ENCODE data around the gene MPHOSPH6. TPM values are rescaled to one million over a fixed set of nuclear protein-coding genes. Genes with fewer than 3 reads are reported as not detected.
A peak's percentile ranks its signal among the peaks of the same experiment; 100 is the strongest.

MPHOSPH6 gene
- total and polyA plus RNA-seq, 2 of the 13 experiments (the other 11 are each of a cell fraction or from before 2014, with no cell fraction given) = 28.4 to 76.4 TPM

DNA sequence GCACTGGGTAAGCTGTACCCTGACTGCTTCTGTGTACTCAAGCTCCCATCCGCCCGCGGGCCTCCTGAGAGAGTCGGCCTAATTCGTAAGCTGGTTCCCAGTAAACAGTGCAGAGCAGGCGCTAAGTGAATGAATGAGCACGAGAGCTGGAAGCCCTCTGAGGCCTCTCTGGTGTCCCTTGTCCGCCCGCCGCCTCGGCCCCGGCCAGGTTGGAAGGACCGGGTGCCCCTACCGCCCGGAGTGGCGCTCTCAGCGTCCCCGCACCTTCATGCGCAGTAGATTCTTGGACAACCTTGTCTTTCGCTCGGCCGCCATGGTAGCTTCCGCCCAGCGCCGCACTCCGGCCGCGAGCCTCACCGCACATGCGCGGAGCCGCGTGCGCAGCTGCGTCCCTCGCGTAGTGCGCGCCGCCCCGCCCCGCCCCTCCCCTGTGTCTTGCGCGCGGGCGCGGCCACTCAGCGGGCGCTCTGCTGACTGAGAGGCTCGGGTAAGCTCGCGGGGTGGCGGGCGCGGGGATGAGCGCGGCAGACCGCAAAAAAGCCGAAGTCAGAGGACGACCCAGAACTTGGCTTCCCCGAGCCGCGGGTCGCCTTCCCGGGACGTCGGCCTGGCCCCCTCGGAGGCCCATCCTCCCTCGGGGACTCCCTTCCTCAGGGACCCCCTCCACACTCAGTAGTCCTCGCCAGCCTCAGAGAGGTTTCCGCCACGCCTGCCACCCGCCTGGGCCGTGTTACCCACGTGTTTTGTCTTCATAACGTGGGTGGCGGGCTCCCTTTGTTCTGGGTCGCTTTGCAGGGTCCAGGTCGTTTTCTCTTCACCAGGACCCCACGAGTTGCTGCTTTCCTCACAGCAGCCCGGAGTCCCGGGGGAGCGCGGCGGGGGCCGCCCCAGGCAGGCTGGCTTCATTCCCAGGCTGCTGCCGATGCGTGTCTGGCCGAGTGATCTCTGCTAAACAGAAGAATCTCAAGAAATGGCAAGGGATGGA lies at the start of gene MPHOSPH6 (continued):
- TF ChIP-seq CREM (IDR thresholded peaks at IDR 0.05) (no peak), CREM (CRISPR knock-in tag; IDR thresholded peaks at IDR 0.05) (no peak), NFE2 (CRISPR knock-in tag; IDR thresholded peaks at IDR 0.05) (no peak), SMARCE1 (IDR thresholded peaks at IDR 0.05; ENCODE audit: borderline replicate concordance) (no peak), PCBP2 (optimal IDR thresholded peaks at IDR 0.05; ENCODE audit: low read depth, low read length, poor library complexity, severe bottlenecking) (no peak), STAG1 (CRISPR knock-in tag; IDR thresholded peaks at IDR 0.05) (peak; percentile 4; the same call in 1 of the 2 replicates), ZNF788 (CRISPR knock-in tag; IDR thresholded peaks at IDR 0.05; ENCODE audit: borderline replicate concordance) (peak; percentile 85), KAT2B (IDR thresholded peaks at IDR 0.05; ENCODE audit: borderline replicate concordance, low read depth, low read length) (no peak), NKX3-1 (CRISPR knock-in tag; IDR thresholded peaks at IDR 0.05) (peak; percentile 81; the same call in 1 of the 2 replicates), TCF7L2 (IDR thresholded peaks at IDR 0.05; ENCODE audit: low read depth, low read length) (no peak)
- TF ChIP-seq, protein P1, sequence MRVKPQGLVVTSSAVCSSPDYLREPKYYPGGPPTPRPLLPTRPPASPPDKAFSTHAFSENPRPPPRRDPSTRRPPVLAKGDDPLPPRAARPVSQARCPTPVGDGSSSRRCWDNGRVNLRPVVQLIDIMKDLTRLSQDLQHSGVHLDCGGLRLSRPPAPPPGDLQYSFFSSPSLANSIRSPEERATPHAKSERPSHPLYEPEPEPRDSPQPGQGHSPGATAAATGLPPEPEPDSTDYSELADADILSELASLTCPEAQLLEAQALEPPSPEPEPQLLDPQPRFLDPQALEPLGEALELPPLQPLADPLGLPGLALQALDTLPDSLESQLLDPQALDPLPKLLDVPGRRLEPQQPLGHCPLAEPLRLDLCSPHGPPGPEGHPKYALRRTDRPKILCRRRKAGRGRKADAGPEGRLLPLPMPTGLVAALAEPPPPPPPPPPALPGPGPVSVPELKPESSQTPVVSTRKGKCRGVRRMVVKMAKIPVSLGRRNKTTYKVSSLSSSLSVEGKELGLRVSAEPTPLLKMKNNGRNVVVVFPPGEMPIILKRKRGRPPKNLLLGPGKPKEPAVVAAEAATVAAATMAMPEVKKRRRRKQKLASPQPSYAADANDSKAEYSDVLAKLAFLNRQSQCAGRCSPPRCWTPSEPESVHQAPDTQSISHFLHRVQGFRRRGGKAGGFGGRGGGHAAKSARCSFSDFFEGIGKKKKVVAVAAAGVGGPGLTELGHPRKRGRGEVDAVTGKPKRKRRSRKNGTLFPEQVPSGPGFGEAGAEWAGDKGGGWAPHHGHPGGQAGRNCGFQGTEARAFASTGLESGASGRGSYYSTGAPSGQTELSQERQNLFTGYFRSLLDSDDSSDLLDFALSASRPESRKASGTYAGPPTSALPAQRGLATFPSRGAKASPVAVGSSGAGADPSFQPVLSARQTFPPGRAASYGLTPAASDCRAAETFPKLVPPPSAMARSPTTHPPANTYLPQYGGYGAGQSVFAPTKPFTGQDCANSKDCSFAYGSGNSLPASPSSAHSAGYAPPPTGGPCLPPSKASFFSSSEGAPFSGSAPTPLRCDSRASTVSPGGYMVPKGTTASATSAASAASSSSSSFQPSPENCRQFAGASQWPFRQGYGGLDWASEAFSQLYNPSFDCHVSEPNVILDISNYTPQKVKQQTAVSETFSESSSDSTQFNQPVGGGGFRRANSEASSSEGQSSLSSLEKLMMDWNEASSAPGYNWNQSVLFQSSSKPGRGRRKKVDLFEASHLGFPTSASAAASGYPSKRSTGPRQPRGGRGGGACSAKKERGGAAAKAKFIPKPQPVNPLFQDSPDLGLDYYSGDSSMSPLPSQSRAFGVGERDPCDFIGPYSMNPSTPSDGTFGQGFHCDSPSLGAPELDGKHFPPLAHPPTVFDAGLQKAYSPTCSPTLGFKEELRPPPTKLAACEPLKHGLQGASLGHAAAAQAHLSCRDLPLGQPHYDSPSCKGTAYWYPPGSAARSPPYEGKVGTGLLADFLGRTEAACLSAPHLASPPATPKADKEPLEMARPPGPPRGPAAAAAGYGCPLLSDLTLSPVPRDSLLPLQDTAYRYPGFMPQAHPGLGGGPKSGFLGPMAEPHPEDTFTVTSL (CRISPR knock-in tag; IDR thresholded peaks at IDR 0.05; ENCODE audit: borderline replicate concordance) = peak; percentile 85
- TF ChIP-seq, protein P2, sequence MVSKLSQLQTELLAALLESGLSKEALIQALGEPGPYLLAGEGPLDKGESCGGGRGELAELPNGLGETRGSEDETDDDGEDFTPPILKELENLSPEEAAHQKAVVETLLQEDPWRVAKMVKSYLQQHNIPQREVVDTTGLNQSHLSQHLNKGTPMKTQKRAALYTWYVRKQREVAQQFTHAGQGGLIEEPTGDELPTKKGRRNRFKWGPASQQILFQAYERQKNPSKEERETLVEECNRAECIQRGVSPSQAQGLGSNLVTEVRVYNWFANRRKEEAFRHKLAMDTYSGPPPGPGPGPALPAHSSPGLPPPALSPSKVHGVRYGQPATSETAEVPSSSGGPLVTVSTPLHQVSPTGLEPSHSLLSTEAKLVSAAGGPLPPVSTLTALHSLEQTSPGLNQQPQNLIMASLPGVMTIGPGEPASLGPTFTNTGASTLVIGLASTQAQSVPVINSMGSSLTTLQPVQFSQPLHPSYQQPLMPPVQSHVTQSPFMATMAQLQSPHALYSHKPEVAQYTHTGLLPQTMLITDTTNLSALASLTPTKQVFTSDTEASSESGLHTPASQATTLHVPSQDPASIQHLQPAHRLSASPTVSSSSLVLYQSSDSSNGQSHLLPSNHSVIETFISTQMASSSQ (IDR thresholded peaks at IDR 0.05; ENCODE audit: low read depth) = no peak
- TF ChIP-seq, protein P2 (CRISPR knock-in tag; IDR thresholded peaks at IDR 0.05; ENCODE audit: borderline replicate concordance) = peak; percentile 87
- TF ChIP-seq, protein P3, sequence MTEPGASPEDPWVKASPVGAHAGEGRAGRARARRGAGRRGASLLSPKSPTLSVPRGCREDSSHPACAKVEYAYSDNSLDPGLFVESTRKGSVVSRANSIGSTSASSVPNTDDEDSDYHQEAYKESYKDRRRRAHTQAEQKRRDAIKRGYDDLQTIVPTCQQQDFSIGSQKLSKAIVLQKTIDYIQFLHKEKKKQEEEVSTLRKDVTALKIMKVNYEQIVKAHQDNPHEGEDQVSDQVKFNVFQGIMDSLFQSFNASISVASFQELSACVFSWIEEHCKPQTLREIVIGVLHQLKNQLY (CRISPR knock-in tag; IDR thresholded peaks at IDR 0.05) = no peak
- TF ChIP-seq, protein P4, sequence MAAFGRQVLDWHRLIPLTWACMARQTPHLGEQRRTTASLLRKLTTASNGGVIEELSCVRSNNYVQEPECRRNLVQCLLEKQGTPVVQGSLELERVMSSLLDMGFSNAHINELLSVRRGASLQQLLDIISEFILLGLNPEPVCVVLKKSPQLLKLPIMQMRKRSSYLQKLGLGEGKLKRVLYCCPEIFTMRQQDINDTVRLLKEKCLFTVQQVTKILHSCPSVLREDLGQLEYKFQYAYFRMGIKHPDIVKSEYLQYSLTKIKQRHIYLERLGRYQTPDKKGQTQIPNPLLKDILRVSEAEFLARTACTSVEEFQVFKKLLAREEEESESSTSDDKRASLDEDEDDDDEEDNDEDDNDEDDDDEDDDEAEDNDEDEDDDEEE (CRISPR knock-in tag; IDR thresholded peaks at IDR 0.05) = peak; percentile 60; the same call in 1 of the 2 replicates
- TF ChIP-seq, protein P5, sequence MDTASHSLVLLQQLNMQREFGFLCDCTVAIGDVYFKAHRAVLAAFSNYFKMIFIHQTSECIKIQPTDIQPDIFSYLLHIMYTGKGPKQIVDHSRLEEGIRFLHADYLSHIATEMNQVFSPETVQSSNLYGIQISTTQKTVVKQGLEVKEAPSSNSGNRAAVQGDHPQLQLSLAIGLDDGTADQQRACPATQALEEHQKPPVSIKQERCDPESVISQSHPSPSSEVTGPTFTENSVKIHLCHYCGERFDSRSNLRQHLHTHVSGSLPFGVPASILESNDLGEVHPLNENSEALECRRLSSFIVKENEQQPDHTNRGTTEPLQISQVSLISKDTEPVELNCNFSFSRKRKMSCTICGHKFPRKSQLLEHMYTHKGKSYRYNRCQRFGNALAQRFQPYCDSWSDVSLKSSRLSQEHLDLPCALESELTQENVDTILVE (CRISPR knock-in tag; IDR thresholded peaks at IDR 0.05) = peak; percentile 20; the same call in 1 of the 2 replicates

Data from HepG2 (cell line).